Measurements from ENCODE around the gene LPP.

The LPP gene

GRCh38 chr3:188448813-188449212 is 294.9 kb downstream of the LPP start:
- DNase-seq = no peak

GRCh38 chr3:188449421-188449820 is 295.5 kb downstream of the LPP start:
- no peak for DNase-seq

- no peak for DNase-seq
Measured at GRCh38 chr3:188452158-188452772, 298.3 kb downstream of the LPP start.

- DNase-seq = no peak
Measured at GRCh38 chr3:188453431-188454384, 299.8 kb downstream of the LPP start.

GRCh38 chr3:188455748-188456147 is 301.8 kb downstream of the LPP start:
- DNase-seq = no peak

- no peak for DNase-seq
Measured at GRCh38 chr3:188458756-188459155, 304.8 kb downstream of the LPP start.

- no peak for DNase-seq
Measured at GRCh38 chr3:188465311-188465710, 311.4 kb downstream of the LPP start.

- no peak for DNase-seq
Measured at GRCh38 chr3:188468196-188468595, 314.2 kb downstream of the LPP start.

- no peak for DNase-seq
Measured at GRCh38 chr3:188468662-188469061, 314.7 kb downstream of the LPP start.

GRCh38 chr3:188469228-188469885 is 315.4 kb downstream of the LPP start:
- DNase-seq = no peak

GRCh38 chr3:188470508-188471130 is 316.7 kb downstream of the LPP start:
- no peak for DNase-seq

- no peak for DNase-seq
Measured at GRCh38 chr3:188471723-188472122, 317.8 kb downstream of the LPP start.

GRCh38 chr3:188472336-188472735 is 318.4 kb downstream of the LPP start:
- no peak for DNase-seq

- no peak for DNase-seq
Measured at GRCh38 chr3:188473045-188473444, 319.1 kb downstream of the LPP start.

GRCh38 chr3:188473591-188474288 is 319.8 kb downstream of the LPP start:
- no peak for DNase-seq

GRCh38 chr3:188476935-188477334 is 323.0 kb downstream of the LPP start:
- DNase-seq = no peak

GRCh38 chr3:188480011-188480410 is 326.1 kb downstream of the LPP start:
- no peak for DNase-seq

- no peak for DNase-seq
Measured at GRCh38 chr3:188482929-188483328, 329.0 kb downstream of the LPP start.

- no peak for DNase-seq
Measured at GRCh38 chr3:188486126-188486525, 332.2 kb downstream of the LPP start.

- no peak for DNase-seq
Measured at GRCh38 chr3:188486952-188487351, 333.0 kb downstream of the LPP start.

- DNase-seq = no peak
Measured at GRCh38 chr3:188487652-188488051, 333.7 kb downstream of the LPP start.

GRCh38 chr3:188488801-188489200 is 334.8 kb downstream of the LPP start:
- no peak for DNase-seq
